NCI-H345 treated with DMSO at 0.1 percent for 48 hours (cell line): ENCODE measurements around the gene SLC6A8.
"Not testable (repeated sequence)": the region's sequence is repeated elsewhere in the genome, so short reads cannot be mapped to it uniquely, and the experiment has no call there.

Source experiments
- DNase-seq: peaks from one replicate; lab custom pipeline; 2025; ENCODE audit not compliant: unreplicated experiment; lab: John Stamatoyannopoulos, UW

Gene SLC6A8

GRCh38 chrX:153671589-153672530 is 15.9 kb upstream of the SLC6A8 start:
- no peak for DNase-seq

- no peak for DNase-seq
Measured at GRCh38 chrX:153672531-153673427, 14.9 kb upstream of the SLC6A8 start.

- no peak for DNase-seq
Measured at GRCh38 chrX:153673428-153674218, 14.1 kb upstream of the SLC6A8 start, which contains the start of gene PNCK. TSS of gene PNCK (minus strand) at chrX:153673813. CDS start at chrX:153673076, 737 bp downstream.

DNA sequence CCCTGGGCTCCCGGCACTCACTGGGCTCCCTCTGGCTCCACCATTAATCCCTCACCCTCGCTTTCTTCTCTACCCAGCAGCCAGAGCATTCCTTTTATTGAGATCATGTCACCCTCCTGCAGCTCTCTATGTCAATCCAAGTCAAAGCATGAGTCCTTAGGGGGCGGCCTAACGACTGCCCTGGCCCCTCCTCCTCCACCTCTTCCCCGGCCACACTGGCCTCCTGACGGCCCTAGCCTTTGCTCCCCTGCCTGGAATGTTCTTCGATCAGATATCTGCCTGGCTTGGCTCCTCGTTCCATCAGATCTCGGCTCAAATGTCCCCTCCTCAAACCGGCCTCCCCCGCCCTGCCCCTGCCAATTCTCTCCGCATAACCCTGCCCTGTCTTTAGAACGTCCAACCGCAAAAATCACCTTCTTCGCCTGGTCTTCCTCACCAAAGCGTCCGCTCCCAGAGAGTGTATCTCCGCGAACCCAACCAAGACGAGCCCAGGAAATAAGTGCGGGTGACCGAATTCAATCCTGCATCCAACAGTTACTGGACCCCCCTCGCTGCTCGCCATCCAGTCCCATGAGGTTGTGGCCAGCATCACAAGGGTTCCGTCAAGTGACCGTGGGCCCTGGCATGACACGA is 13.4 kb upstream of the SLC6A8 start:
- no peak for DNase-seq

DNA sequence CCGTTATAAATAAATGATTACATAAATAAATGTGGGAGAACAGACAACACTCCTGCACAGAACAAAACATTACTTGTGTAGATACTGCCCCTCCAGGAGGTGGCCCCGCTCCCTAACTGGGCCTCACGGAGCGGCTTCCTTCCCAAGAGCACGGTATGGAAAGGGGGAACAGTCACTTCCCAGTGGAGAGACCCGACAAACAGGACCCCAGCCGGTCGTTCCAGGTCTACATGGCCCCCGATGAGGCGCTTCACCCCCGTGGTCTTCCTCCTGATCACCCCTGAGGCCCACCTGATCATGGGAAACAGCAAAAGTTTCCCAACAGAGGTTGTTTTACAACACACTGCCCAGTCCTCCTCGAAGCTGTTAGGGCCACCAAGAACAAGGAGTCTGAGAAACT is 6.6 kb upstream of the SLC6A8 start:
- DNase-seq: no peak

GRCh38 chrX:153683486-153683885 is 4.2 kb upstream of the SLC6A8 start:
- not testable (repeated sequence) for DNase-seq

DNA sequence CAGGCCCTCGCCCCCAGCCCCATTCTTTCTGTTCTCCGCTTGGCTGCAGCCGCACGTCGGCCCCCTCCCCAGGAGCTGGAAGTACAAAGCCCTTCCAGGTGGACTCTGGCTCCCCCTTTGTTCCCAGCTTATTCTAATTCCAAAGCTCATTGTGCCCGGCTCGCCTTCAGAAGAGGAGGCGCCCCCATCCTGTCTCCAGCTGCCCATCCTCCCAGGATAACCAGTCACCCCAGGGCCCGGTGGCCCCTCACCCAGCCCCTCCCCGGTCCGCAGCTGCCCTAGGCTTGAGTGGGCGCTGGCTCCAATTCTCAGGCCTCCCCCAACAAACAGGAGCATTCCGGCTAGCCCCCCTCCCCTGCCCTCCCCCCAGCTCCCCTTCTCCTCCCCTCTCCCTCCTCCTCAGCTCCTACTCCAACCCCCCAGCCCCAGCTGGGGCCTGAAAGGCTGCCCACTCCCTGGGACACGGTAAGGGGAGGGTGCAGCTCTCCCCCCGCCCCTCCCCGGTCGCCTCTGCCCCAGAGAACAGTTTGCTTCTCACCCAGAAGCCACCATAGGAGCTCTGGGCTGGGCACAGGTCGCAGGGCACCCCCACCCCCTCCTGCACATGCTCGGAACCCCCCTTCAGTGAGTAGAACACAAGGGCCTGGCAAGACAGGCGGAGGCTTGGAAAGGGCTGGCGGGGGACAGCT is 3.1 kb upstream of the SLC6A8 start:
- DNase-seq: no peak

- no peak for DNase-seq
Measured at GRCh38 chrX:153685156-153685536, 2.6 kb upstream of the SLC6A8 start.

DNA sequence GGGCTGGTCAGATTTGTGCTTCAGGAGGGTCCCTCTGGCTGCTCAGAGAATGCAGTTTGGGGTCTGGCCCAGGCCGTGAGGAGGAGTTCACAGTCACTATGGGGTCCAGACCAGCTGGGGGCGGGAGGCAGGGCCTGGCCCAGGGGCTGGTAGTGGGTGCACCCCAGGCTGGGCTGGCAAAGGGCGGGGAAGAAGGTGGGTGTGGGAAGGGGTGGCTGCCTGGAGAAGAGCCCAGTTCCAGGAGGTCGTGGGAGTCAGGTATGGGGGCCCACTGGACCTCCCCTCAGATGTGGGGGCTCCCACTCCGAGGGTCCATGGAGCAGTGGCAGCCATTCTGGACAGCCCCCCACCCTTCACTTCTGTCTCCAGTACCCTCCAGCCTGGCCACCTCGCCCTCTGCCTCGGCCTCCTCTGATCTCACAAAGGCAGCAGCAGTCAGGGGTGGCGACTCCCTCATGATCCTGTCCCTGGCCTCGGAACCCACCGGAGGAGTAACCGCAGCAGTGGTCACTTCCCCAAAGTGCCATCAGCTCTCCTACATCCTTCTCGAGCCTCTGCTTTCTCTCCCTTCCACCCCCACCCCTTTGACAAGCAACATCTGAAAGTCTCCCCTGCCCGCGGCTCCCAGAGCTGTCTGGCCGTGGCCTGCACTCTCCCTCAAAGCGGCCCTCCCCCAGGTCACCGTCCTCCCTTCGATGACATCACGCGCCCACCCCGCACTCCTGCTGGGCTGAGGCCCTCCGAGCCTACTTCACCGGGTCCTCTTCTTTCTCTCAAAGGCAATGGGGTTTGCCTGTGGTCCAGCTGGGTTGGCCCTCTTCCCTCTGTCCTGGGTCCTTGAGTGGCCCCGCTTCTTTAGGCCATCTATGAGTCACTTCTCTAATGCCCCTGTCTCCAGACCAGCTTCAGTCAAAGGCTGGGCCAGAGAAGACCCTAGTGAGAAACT is 1.7 kb upstream of the SLC6A8 start:
- no peak for DNase-seq

DNA sequence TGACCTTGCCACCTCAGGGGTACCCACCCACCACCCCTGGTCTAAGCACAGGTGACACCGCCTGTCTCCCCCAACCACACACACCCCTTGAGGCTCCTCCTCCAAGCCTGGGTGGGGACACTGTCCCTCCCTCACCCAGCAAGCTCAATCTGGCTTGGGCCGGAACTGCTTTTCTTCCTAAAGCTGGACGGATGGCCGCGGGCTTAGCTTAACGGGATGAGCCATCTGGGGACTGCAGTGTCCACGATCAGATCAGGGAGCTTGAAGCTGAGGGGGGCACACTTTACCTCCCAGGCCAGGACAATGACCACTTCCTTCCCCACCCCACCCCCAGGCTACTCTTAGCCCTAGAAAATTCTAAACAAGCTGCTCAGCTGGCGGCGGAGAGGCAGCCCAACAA is 1.0 kb upstream of the SLC6A8 start:
- no peak for DNase-seq

GRCh38 chrX:153688071-153688470 is 345 bp downstream of the SLC6A8 start:
- no peak for DNase-seq

DNA sequence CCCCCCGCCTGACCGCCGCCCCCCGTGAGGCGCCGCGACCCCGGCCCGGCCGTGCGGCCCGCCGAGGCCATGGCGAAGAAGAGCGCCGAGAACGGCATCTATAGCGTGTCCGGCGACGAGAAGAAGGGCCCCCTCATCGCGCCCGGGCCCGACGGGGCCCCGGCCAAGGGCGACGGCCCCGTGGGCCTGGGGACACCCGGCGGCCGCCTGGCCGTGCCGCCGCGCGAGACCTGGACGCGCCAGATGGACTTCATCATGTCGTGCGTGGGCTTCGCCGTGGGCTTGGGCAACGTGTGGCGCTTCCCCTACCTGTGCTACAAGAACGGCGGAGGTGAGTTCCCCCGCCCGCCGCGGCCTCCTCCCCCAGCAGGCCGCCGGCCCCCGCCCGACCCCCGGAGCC is 780 bp downstream of the SLC6A8 start:
- no peak for DNase-seq

GRCh38 chrX:153688911-153689590 is 1.3 kb downstream of the SLC6A8 start:
- no peak for DNase-seq

- DNase-seq: no peak
Measured at GRCh38 chrX:153689654-153690465, 2.1 kb downstream of the SLC6A8 start.

GRCh38 chrX:153690466-153690865 is 2.7 kb downstream of the SLC6A8 start:
- DNase-seq: no peak

DNA sequence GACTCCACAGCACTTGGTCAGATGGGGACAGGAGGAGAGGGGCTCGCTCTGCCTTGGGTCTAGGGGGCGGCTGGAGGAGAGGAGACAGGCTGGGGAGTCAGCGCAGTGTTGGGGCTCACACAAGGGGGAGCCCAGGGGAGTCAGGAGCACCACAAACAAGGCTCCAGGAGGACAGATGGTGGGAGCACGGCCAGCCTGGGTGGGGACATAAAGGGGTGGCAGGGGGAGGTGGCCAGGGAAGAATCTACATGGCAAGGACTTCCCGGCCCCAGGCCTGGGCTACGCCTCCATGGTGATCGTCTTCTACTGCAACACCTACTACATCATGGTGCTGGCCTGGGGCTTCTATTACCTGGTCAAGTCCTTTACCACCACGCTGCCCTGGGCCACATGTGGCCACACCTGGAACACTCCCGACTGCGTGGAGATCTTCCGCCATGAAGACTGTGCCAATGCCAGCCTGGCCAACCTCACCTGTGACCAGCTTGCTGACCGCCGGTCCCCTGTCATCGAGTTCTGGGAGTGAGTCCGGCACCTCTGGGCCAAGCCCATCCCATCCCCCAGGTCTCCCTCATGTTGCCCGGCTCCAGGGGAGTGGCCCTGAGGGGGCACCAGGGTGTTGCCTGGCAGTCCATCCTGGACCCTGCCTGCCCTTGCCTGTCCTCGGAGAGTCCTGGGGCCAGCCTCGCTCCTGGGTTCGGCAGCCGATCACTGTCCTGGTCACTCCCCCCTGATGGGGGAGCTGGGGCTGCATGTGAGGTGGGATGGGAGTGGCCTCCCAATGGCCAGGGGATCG is 3.5 kb downstream of the SLC6A8 start:
- DNase-seq: not testable (repeated sequence)

- DNase-seq: no peak
Measured at GRCh38 chrX:153692003-153692402, 4.3 kb downstream of the SLC6A8 start.
